Prostate gland (tissue), 2 donors: ENCODE results near the gene CFAP20. TPM values are rescaled to one million over a fixed set of nuclear protein-coding genes. Genes with fewer than 3 reads are reported as not detected.

Experiments used
- DNase-seq: peaks from one replicate; pipeline ENCODE4 v3.0.0-alpha.2; 2019; ENCODE audit warnings: low spot score
- H3K27ac ChIP-seq, 2 donors: fragments of 200-600 bp; sonication (generic); 2 replicates each; pipeline ENCODE4 v1.5.1; 2017 to 2019
- H3K27me3 ChIP-seq: fragments of 200-600 bp; sonication (generic); replicated peaks from 2 replicates; pipeline ENCODE4 v1.5.1; 2019; ENCODE audit not compliant: insufficient read depth
- H3K36me3 ChIP-seq, 2 donors: fragments of 200-600 bp; sonication (generic); 1 replicate in 1 of 2; 2 replicates in 1 of 2; pipeline versions ENCODE4 v1.5.1 to v1.8.1; 2017 to 2019
- H3K4me1 ChIP-seq: fragments of 200-600 bp; sonication (generic); replicated peaks from 2 replicates; pipeline ENCODE4 v1.5.1; 2019
- H3K4me3 ChIP-seq, 2 donors: fragments of 200-600 bp; sonication (generic); 2 replicates each; pipeline ENCODE4 v1.5.1; 2017 to 2019
- H3K9me3 ChIP-seq: fragments of 200-600 bp; sonication (generic); 2 replicates; pipeline ENCODE4 v1.5.1; 2017
- CTCF ChIP-seq, 4 experiments: fragments of 200-600 bp in 2 of 4; fragments of 450-650 bp in 2 of 4; sonication (generic) in 2 of 4; IDR thresholded peaks; 1 replicate in 3 of 4; 2 replicates in 1 of 4; pipeline ENCODE4 v1.5.1; 2016 to 2019; ENCODE audit warnings: antibody characterized with exemption in 4 of 4, mild to moderate bottlenecking in 2 of 4, moderate library complexity in 2 of 4
- POLR2A ChIP-seq: fragments of 450-650 bp; IDR thresholded peaks from one replicate; pipeline ENCODE4 v1.6.1; 2016; ENCODE audit warnings: antibody characterized with exemption, mild to moderate bottlenecking
- POLR2AphosphoS5 ChIP-seq: sonication (generic); formaldehyde crosslinking; IDR thresholded peaks from one replicate; pipeline ENCODE4 v1.6.1; 2017; ENCODE audit warnings: antibody characterized with exemption
- WGBS: methylation state at CpG from one replicate; pipeline ENCODE4 v1.1.5; 2018; 5-methylcytosine and 5-hydroxymethylcytosine counted together
- intact Hi-C: fragments of 100-400 bp; cut with DNase I; formaldehyde crosslinking; loops from one replicate; pipeline ENCODE4 v1.14.2; 2022
- total RNA-seq, 2 donors: library from RNA; depleted of rRNA; stranded (reverse); fragments of >200 nt; gene quantifications; one replicate each; pipeline ENCODE4 v1.1.0, GENCODE V29; 2016

Gene CFAP20
- total RNA-seq, 2 donors from 2014 or later = 27.2 to 77.7 TPM

DNA sequence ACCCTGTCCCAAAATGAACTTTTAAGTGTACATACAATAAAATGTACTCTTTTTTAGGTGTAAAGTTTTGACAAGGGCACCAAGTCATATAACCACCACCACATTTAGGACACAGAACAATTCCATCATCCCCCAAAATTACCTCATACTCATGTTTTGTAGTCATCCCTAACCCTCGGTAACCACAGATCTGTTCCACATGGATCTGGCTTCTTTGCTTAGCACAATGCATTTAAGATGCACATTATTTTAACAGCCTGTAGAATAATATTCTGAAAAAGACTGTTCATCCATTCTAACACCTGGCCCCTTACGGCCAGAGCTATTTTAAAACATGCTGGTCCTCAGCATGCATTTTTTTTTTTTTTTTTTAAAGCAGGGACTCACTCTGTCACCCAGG lies 25.2 kb upstream of the CFAP20 start:
- H3K36me3 ChIP-seq = no peaks in the 10 kb centered on the region
- intact Hi-C loops = no loop called here
- H3K27ac ChIP-seq = no peak overlapping the region
- H3K27me3 ChIP-seq = no peaks in the 10 kb centered on the region
- H3K4me1 ChIP-seq = no peaks in the 10 kb centered on the region
- TF ChIP-seq CTCF (IDR thresholded peaks at IDR 0.05) (no peak), POLR2AphosphoS5 (no peak), POLR2A (no peak)
- no peaks in the 10 kb centered on the region for H3K9me3 ChIP-seq
- no peak for DNase-seq
- no peak overlapping the region for H3K4me3 ChIP-seq
- WGBS = 85% methylated on average over 2 of the region's 2 CpGs

DNA sequence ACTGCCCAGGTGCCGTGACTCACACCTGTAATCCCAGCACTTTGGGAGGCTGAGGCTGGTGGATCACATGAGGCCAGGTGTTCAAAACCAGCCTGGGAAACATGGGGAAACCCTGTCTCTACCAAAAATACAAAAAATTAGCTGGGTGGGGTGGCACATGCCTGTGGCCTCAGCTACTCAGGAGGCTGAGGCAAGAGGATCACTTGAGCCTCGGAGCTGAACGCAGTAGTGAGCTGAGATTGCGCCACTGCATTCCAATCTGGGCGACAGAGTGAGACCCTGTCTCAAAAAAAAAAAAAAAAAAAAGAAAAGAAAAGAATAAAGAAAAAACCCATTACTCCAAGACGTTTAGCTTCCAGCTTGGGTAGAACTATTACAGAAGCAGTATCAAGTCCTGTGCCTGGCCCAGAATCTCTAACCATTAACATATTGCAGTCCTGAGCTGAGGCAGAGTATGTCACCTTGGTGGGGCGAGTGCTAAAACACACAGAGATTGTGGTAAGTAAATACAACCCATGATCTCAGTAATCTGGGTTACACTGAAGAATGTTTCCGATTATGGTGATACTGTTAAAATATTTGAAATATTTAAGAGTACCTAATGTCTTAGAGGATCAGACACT lies 23.2 kb upstream of the CFAP20 start:
- Histone ChIP-seq H3K9me3 (no peaks in the 10 kb centered on the region), H3K36me3 (no peaks in the 10 kb centered on the region), H3K27ac (no peak overlapping the region), H3K4me3 (no peak overlapping the region), H3K27me3 (no peaks in the 10 kb centered on the region), H3K4me1 (no peaks in the 10 kb centered on the region)
- intact Hi-C loops = no loop called here
- DNase-seq = no peak
- 82% methylated on average over 8 of the region's 8 CpGs for WGBS
- TF ChIP-seq POLR2AphosphoS5 = no peak
- no peak for TF ChIP-seq POLR2A
- TF ChIP-seq CTCF (IDR thresholded peaks at IDR 0.05) = no peak

- intact Hi-C loops = no loop called here
- Histone ChIP-seq H3K27me3 (no peaks in the 10 kb centered on the region), H3K27ac (no peak overlapping the region), H3K36me3 (no peaks in the 10 kb centered on the region), H3K4me3 (no peak overlapping the region), H3K9me3 (no peaks in the 10 kb centered on the region), H3K4me1 (no peaks in the 10 kb centered on the region)
- WGBS = 63% methylated on average over 1 of the region's 1 CpG
- no peak for DNase-seq
- TF ChIP-seq CTCF (IDR thresholded peaks at IDR 0.05) = no peak
- no peak for TF ChIP-seq POLR2A
- TF ChIP-seq POLR2AphosphoS5 = no peak
These were observed 19.3 kb upstream of the CFAP20 start for GRCh38 chr16:58148526-58148925.

- H3K4me1 ChIP-seq = no peaks in the 10 kb centered on the region
- no peaks in the 10 kb centered on the region for H3K9me3 ChIP-seq
- no peaks in the 10 kb centered on the region for H3K36me3 ChIP-seq
- no peak overlapping the region for H3K27ac ChIP-seq
- DNase-seq = no peak
- TF ChIP-seq POLR2AphosphoS5 = no peak
- WGBS = 85% methylated on average over 2 of the region's 2 CpGs
- intact Hi-C loops = no loop called here
- no peaks in the 10 kb centered on the region for H3K27me3 ChIP-seq
- no peak overlapping the region for H3K4me3 ChIP-seq
These were observed 18.9 kb upstream of the CFAP20 start for GRCh38 chr16:58148099-58148498.

GRCh38 chr16:58138852-58139251 lies 9.7 kb upstream of the CFAP20 start:
- H3K27me3 ChIP-seq = no peaks in the 10 kb centered on the region
- intact Hi-C loops = no loop called here
- H3K36me3 ChIP-seq = no peaks in the 10 kb centered on the region
- H3K4me1 ChIP-seq = no peaks in the 10 kb centered on the region
- no peaks in the 10 kb centered on the region for H3K9me3 ChIP-seq
- DNase-seq = no peak
- TF ChIP-seq POLR2A = no peak
- TF ChIP-seq POLR2AphosphoS5 = no peak
- no peak for TF ChIP-seq CTCF (IDR thresholded peaks at IDR 0.05)
- no peak overlapping the region for H3K27ac ChIP-seq
- no peak overlapping the region for H3K4me3 ChIP-seq
